ENCODE data around the gene CACNA1F. TPM values are rescaled to one million over a fixed set of nuclear protein-coding genes. Genes with fewer than 3 reads are reported as not detected.
A peak's percentile ranks its signal among the peaks of the same experiment; 100 is the strongest.

The CACNA1F gene
- polyA plus RNA-seq, 5 donors: 0.09 to 0.66 (median 0.45) TPM

DNA sequence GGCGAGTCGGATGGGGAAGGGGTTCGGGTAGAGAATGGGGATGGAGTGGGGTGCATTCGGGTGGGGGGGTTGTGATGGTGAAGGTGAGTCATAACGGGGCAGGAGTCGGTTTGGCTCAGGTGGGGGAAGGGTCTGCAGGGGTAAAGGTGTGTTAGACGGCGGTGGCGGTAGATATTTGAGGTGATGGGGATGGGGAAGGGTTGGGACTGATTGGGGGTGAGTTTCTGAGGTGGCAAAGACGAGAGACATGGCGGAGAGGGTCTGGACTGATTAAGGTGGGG lies 33.9 kb downstream of the CACNA1F start:
- DNase-seq: no peak

DNA sequence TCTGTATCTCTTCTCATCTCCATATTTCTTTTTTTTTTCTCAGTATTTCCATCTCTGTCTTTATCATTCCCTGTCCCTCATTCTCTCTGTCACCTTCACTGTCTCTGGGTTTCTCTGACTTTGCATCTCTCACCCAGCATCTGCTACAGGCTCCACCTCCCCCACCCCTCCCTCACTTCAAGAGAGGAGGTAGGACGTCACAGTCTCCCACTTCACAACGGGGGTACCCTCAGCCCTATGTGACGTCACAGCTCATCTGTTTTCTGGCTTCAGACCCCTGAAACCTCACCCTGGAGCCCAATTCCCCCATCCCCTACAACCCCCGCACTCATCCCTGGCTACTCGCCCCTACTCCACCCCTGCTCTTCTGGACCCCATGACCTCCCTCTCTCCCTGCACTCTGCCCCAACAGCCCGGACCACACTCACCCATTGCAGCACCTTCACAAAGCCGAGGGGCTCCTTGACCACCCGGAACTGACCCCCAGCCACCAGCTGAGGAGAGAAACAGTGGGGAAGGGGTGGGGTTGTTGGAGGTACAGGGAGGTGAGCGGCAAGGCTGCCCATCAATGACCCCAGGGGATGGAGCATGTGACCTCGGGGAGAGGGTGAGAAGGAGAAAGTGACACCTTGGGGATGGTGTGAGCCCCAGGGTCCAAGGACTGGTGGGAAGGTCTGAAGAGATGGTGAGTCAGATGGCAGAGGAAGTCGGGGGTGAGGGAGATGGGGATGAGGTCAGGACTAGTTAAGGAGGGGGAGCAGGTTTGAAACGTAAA lies 34.4 kb downstream of the CACNA1F start:
- DNase-seq: no peak

DNA sequence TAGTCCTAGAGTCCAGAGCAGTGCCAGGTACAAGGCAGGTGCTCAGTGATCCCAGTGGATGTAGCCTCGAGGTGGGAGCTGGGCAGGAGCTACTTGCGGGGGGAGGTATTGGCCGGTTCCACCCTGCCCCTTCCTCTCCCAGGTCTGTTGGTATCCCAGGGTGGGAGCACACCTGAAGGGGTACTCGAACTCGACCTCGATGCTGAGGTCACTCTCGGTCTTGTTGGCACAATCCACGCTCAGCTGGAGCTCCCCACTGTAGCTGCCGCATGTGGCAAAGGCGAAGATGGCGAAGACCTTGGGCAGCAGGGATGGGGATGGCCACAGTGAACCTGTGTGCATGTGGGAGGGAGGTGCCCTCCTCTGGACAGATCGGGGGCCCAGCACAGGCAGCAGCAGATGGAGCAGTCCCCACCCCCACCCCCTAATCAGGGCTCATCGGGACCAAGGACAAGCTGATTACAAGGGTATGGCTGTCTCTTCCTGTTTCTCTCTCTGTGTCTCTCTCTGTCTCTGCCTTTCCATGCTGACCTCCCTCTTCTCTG lies 35.5 kb downstream of the CACNA1F start:
- DNase-seq: no peak

DNA sequence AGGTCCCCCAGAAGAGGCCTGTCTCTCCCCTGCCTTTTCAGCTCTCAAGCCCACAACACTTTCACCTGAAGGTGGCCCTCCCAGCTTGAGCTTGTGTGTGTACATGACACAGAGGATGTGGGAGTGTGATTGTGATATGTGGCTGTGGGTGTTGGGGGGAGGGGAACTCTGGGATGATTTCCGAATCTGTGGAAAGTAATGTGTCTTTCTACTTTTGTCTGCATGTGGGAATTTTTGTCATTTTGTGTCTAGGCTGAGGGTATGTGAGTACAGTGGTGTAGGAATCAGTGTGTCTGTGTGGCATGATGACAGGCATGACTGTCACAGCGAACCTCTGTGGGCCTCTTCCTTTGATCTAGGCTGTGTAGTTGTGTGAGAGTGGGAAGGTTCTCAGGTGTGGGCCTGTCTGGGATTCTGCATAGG lies 39.6 kb downstream of the CACNA1F start:
- DNase-seq: no peak

DNA sequence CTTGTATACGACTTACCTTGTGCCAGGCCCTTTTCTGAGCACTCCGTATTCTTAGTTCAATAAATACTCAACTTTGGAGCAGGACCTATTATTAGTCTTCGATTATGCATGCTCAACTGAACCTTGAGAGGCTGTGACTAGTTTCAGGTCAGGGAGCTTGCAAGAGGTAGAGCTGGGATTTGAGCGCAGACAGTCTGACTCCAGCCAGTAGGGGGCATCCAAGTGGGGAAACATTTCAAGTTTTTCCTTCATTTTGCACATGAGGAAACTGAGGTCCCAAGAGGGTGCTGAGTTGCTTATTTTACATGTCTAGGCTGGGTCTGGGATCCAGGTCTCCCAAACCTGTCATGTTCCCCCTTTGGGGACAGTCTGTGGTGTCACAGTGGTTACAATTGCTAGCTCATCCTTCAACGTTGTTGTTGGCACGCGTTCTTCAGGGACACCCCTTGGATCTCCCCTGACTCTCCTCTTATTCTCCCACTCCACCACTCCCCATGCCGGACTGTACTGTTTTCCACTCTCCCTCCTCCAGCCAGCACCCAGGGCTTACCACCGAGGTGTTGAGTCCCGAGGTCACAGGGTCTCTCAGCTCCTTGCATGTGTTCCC lies 40.3 kb downstream of the CACNA1F start:
- no peak for DNase-seq

DNA sequence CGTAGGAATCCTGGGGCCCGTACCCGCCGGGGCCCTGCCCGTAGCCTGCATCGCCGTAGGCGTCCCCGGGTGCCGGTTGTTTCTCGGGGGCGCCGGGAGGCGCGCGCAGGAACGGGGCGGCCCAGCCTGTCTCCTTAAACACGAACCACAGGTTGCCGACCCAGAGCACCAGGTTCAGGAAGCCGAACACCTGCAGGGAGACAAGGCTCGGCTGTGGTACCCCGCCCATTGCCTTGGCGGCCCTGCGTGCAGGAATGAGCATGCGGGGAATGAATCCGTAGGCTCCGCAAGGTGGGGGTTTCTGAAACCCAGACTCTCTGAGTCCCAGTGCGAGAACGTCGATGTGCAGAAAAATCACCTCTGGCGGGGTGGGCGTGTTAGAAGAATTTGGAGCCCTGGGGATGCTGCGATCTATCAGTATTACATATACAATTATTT lies 41.5 kb downstream of the CACNA1F start:
- no peak for DNase-seq

DNA sequence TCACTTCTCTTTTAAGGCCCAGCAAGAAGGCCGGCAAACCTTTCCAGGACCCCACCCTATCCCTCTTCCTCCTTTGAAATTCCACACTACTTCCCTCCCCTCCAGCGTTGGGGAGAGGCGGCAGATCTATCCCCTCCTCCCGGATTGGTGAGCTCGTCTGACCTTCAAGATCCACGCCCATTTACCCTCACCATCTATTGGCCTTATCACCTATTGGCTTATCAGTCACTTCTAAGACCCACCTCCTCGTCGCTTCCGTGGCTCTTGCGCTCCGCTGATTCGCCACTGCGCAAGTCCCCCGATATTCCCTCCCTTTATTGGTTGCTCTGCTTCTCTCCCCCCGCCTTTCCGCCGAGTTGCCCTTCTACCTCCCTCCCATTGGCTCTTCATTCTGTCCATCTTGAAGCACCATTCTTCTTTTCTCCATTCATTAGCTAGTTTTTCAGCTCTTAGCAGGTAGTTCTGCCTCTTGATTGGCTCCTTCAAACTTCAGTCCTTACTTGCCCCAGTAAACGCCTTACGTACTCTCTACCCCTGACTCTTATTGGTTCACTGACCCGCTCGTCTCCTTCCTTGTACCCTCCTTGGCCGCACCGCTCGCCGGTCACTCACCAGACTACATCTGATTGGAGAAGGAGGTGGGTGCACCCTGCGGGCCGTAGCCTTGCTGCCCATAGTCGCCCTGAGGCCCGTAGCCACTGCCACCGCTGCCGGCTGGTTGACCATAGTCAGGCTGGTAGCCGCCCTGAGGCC lies 42.1 kb downstream of the CACNA1F start:
- DNase-seq: peak; percentile 93 to 95

DNA sequence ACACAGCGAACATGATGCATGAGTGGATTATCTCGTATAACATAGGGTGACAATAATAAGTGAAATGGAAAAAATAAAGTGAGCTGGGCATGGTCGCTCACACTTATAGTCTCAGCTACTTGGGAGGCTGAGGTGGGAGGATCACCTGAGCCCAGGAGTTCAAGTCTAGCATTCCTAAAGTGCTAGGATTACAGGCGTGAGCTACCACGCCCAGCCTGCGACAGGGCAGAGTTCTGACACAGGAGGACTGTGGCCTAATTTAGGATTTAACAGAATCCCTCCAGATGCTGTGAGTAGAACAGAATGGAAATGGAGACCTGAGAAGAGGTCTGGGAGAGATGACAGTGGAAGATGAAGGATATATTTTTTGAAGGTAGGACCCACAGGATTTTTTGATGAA lies 43.5 kb downstream of the CACNA1F start:
- no peak for DNase-seq

DNA sequence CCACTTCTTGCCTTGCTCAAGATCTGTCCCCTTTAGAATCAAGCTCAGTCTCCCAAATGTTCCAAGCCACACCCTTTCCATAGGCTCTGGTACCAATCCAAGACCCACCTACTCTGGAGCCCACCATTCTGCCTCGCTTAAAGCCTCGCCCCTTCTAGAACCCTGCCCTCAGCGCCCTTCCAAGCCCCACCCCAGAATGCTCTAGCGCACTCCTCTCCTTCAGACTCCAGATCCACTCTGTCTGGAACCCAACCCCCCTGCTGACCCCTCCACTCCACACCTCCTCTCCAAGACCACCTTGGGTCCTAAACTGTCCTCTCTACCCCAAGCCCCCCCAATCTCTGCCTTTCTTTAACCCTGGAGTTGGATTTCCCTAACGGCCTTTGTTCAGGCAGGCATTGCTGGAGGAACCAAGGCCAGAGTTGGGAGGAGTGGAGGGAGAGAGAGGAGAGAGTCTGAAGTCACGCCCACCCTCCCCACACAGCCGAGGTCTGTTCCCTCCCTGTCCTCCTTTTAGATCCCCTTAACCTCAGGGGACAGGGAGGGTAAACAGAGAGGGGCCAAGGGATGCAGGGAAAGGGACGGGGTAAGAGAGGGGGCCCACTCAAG lies 44.6 kb downstream of the CACNA1F start:
- DNase-seq: no peak

DNA sequence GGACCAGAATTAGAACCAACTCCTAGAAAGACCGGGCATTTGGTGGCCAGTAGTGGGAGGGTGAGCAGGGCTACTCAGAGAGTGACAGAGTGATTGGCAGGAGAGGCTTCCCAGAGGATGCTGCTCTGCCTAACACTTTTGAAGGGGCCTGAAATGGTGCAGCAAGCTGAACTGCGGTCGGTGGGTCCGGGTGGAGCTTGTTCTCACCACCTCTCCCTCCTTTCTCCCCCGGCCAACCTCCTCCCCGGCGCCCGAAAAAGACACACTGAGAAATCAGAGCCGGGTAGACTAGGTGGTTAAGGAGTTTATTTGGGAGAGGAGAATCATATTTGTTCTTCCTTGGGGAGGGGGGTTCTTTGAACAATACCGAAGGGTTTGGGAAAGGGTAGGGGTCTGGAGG lies 45.6 kb downstream of the CACNA1F start:
- no peak for DNase-seq

DNA sequence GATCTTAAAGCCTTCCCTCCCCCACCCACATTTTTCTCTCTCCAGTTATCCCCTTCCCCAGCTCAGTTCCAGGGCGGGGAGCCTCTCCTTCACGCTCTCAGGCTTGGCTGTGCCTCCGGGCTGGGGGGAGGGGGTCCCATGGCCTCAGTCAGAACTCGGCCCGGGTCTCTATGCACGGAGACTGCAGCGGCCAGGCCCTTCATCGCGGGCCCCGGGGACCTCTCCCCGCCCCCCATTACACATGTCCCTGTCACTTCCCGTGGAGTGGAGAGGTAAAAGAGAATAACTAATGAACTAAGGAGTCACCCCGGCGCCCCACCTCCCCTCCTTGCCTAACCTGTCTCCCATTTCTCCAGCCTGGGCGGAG lies 46.1 kb downstream of the CACNA1F start:
- no peak for DNase-seq

DNA sequence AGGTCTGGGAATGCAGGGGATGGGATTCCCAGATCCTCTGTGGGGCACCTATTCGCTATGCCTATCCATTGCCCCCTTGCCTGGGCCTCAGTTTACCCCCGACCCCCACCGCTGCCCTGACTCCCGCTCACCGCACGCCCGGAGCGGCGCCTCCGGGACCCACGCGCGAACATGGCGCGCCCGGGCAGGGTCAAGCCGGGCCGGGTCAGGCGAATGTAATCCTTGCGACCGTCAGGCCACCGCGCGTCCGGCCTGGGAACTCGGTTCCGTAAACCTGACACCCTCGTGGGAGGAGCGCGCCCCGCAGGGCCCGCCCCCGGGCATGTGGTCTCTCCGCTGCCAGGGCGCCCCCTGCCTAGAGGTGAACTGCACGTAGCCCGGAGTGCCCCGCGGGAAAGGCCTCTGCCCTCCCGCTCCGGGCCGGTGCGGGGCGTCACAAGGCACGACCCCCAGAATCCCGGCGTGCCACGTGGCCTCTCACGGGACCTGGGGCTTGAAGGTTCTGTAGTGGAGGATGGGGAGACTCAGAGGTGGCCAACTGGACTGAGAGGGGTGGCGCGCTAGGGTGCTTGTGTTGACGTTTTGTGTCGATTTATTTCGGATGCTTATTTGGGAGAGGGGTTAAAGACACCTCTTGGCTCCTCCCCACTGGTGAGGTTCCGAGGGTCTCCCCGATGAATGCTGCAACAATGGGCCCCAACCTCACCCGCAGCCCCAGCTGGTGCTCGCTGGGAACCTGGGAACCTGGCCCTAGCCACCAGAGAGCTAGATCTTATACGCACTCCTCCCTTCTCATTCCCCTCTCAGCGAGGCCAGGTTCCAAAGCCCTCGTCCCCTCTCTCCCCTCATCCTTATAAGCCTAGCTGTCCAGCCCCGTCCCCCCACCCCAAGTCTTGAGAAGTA lies 46.8 kb downstream of the CACNA1F start, which contains the start of gene PRICKLE3:
PRICKLE3 (minus strand) TSS at position 249 of the 903 bp plus-strand sequence; CDS start at position 173, 76 bp downstream.
- DNase-seq: peak; percentile 45 to 51

DNA sequence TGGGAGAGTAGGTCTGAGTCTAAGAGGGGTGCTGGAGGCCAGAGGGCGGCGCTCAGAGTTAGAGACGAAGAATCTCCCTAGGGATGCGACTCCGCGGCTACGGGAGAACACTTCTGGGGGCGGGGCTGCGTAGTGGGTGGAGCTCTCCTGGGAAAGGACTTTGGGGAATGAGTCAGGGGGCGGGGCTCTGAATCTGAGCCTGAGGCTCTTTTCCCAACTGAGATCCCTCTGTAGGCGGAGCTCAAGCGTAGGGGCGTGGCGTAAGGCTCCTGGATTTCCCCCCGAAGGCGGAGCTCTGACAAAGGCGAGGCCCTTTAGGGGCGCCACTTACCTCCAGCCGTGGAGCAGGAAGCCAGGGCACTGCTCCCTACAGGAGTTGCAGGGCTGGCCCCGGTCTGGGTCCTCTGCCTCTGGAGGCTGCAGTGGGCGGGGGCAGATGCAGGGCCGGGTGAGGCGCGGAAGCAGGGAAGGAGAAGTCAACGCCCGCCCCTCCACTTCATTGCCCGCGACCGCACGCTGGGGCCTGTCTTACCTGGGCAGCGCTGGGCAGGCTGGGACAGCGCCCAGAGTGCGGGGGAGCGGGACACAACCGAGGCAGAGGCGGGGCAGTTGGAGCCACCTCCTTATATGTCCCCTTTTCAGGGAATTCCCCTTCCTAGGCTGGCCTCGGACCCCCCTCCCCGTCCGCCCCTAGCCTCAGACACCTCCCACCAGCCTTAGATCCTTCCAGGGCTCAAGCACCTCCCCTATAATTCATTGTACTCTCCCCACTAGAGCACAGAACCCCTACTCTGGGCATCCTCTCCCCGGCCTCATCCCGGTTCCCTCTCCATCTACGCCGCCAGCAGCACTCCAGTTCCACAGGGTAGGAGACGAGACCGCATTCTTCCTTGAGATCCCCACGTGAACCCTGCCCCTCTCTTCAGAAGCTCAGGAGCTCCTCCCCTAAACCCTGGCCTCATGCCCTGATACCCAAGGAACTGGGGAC lies 48.6 kb downstream of the CACNA1F start:
- peak; percentile 73 to 75 for DNase-seq

DNA sequence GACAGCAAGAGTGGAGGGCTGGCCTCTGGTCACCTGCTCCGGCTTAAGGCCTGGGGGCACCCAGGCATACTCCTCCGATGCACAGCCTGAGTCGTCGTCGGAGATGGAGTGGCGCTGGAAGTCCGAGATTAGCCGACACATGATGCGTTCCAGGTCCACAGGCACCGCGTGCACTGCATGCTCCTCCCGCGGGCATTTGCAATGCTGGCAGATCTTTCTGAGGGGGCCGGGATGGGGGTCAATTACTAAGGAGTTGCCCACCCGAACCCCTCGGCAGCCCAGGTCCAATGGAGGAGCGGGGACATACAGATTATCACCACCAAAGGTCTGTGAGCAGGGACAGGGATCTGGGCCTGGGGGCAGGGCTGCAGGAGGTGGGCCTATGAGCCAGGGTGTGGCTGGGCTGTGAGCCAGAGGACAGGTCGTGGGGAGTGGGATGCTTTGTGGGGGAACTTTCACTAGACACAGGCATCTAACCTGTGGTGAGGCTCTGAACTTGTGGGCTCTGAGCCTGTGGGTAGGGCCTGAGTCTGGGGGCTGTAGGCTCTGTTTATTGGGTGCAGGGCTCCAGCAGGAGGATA lies 49.3 kb downstream of the CACNA1F start:
- no peak for DNase-seq

DNA sequence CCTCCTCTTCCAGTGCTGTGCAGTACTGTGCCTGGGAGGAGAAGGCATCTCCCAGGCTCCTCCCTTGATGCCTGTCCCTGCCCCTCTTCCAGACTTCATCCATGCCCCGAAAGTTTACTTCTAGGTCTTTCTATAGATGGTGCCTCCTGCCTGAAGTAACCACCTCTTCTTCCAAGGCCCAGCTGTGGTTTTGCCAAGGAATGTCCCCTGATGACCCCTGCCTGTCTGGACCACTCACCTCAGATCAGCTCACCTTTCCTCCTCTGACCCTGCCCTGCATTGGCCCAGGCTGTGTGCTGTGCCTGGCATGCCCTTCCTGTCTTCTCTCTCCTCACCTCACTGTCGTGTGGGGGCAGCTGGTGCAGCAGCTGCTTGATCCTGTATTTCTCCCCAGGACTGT lies 53.8 kb downstream of the CACNA1F start:
- no peak for DNase-seq

DNA sequence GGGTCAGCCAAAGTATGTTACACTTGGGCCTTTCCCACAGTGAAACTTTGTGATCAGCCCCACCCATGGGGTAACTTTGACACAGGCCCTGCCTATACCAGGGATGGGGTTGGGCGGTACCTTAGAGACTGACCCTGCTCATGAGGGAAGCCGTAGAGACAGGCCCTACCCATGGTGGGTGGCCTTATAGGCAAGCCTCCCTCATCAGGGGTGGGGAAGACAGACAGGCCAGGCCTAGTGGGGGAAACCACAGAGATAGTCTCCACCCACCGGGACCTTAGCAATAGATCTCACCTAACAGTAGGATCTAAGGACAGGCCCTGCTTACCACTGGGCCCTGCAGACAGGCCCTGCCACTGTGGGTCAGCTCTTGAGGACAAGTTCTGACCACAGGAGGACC lies 54.6 kb downstream of the CACNA1F start:
- DNase-seq: no peak

DNA sequence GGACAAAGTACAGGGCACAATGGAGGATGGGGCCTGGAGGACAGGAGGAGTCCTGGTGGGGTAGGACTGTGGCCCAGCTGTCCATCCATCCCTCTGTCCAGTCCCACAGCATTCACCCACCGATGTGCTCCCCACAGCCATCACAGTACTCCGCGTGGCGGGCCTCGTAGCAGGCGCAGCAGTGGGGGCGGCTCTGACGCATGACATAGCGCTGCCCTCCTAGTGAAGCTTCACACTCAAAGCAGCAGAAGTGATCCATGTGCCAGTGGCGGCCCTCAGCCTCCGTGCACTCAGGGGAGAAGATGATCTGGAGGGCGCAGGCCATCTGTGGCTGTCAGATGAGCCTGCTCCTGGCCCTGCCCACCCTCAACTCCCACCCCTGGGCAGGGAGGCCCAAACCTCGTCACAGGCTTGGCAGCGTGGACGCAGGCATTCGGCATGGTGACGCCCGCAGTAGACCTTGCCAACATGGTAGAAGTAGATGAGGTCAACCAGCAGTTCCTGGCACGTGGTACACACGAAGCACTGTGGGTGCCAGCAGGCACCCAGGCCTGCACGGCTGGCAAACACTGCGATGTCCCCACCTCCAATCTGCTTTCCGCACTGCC lies 55.2 kb downstream of the CACNA1F start:
- no peak for DNase-seq

DNA sequence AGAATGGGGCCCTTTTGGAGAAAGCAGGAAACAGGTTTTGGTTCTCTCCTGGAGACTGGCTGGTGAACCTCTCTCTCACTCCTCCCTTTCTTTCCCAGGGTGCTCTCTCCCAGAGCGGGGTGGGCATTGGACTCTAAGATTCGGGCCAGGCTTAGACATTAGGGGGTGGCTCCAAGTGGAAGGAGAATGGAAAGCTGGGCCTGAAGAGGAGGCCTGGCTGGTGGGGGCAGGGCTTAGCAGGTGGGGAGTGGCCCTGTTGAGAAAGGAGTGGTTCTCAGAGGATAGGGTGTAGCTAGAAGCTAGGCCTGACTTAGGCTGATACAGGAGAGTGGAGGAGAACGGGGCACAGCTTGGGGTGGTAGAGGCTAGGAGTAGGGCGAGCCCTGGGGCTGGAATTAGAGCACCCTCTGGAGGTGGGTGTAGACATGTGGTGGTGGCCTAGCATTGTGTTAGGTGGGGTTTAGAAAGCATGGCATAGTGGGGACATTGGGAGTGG lies 55.8 kb downstream of the CACNA1F start:
- DNase-seq: no peak

Data from right lung (tissue), 5 donors.